NCI-H460 (cell line): ENCODE measurements around the gene RRP15. TPM values are rescaled to one million over a fixed set of nuclear protein-coding genes. Genes with fewer than 3 reads are reported as not detected.

Experiments used
- DNase-seq: peaks from one replicate; pipeline ENCODE4 v3.0.0-alpha.2; 2016; ENCODE audit warnings: low read depth; ENCODE audit errors: extremely low read depth
- total RNA-seq: library from RNA; depleted of rRNA; stranded (reverse); fragments of >200 nt; shearing (Covaris generic); gene quantifications from 2 replicates; pipeline ENCODE4 v1.2.3, GENCODE V29; 2014

Gene RRP15
- total RNA-seq, 1 experiment from 2014 or later: 15.6 TPM

GRCh38 chr1:218357211-218357892 is 72.3 kb downstream of the RRP15 start:
- DNase-seq: no peak

GRCh38 chr1:218357893-218358232 is 72.8 kb downstream of the RRP15 start:
- DNase-seq: no peak

GRCh38 chr1:218361298-218362065 is 76.4 kb downstream of the RRP15 start:
- peak; percentile 59 for DNase-seq

DNA sequence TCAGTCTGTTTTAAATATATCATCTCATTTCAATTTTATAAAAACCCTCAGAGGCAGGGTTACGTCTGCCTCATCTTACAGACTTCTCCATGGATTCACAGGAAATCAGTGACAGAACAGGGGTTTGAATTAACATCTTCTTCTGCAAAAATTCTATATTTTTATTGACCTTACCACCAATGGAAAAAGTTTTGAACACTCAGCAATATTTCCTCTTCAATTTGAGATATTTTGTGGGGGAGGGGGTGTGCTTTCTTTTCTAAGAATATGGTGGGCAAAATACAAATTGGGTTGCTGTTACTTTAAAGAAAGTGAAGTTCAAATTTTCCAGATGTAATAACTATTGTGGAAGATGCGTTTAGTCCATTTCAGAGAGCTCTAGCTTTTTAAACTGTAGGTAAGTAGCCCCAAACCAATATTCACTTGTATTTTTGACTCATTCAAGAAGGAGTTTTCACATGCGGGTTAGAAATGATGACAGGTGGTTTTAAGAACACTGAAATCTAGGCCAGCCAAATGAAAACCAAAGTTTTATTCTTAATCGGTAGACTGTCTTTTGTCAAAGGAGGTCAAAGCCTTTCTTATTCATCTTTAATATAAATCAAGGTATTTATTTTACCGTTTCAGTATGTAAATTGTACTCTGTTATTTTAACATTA is 77.5 kb downstream of the RRP15 start:
- no peak for DNase-seq

DNA sequence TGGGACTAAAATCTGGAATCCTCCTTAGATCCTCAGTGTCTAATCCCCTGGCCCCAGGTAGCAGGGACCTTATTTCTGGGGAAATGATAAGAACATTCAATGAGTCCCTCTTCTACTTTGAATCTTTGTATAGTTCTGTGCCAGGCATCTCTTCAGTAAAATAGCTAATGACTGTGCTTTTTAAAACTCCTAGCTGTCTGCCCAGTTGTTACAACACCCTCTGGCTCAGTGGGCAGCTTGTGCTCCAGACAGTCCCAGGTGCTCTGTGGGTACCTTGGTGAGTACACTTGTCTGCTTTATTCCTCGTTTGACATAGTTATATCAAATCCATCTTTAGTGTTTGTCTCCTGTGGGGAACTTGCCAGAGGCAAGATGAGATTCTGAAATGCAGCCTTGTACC is 78.0 kb downstream of the RRP15 start:
- DNase-seq: no peak

- DNase-seq: no peak
Measured at GRCh38 chr1:218364028-218364710, 79.1 kb downstream of the RRP15 start.

GRCh38 chr1:218365226-218365999 is 80.3 kb downstream of the RRP15 start:
- DNase-seq: no peak

DNA sequence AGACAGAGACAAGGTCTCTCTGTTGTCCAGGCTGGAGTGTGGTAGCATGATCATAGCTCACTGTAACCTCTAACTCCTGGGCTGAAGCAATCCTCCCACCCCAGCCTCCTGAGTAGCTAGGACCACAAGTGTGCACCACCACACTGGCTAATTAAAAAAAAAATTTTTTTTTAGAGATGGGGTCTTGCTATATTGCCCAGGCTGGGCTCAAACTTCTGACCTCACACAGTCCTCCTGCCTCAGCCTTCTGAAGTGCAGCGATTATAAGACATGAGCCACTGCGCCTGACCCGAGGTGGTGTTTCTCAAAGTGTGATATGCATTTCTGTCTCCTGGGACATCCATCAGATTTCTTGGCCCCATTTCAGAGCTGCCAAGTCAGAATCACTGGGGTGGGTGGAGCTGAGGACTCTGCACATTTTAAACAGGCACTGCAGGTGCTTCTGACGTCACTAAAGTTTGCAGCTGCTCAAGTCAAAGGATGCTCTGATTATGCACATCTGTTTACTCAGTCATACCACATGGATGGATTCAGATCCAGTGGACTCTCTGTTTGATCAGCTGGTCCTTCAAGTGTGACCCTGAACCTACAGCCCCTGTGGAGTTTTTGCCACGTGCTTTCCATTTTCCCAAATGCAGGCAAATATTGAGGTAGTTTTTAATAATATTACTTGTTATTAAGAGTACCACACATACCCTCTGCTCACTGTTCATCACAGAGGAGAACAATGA is 81.4 kb downstream of the RRP15 start:
- DNase-seq: peak; percentile 34

DNA sequence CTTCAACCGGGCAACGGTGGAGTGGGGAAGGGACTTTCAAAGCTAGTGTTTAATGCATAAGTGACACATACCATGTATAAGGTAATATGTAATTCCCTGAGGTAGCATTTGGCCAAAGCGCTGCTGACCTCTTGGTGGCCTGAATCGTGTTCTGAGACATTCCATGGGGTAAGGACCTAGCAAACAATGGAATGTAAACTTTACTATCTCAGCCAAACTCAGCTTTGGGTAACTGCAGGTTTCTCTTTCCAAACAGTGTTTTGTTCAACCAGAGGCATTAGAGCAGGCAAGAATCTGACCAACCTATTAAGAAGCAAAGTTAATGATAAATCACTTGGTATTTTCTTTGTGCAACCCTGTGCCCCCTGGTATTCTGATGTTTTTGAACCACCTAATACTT is 82.0 kb downstream of the RRP15 start:
- no peak for DNase-seq

DNA sequence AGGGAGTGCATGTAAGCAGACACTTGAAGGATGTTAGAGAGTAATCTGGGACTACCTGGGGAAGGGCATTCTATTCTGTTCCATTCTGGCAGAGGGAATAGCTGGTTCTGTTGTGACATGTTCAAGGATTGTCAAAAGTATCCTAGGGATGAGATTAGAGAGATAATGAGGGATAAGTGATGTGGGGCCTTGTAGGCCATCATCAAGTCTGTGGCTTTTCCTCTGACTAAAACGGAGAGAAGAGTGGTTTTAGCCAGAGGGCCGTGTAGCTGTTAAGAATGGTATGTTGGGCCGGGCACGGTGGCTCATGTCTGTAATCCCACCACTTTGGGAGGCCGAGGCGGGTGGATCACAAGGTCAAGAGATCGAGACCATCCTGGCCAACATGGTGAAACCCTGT is 83.6 kb downstream of the RRP15 start:
- DNase-seq: no peak

DNA sequence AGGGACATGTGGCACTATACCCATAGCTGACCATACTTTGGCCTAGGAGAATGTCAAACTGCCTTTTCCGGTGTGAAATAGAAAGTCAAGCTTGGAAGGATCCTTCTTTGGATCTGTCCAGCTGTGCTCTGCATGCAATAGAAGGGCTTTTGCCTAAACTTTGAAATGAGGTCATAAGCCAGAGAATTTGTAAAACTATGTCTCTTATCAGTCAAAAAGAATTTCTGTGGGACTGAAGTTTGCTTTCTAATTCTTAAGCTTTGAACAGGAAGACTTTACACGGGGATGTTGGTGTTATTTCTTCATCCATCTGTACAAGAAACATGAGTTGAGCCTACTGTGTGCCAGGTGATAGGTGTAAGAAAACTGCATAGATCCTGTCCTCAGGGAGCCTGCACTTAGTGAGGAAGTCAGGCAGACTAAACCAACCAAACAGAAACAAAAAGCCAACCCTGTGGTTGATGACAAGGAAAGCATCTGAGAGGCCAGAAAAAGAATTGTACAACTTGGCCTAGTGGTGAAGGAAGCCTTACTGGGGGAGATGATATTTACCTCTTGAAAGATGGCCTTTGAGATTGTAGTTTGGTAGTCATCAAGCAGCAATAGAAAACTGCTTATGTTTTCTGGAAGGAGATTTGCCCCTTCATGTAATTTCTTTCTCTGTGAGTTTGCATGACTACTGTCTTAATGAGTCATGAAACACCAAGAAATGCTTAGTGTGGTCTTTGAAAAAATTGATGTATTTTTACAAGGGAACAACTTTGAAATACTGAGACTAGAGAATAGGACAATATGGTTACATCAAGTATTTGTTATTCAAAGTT is 84.8 kb downstream of the RRP15 start:
- DNase-seq: no peak

DNA sequence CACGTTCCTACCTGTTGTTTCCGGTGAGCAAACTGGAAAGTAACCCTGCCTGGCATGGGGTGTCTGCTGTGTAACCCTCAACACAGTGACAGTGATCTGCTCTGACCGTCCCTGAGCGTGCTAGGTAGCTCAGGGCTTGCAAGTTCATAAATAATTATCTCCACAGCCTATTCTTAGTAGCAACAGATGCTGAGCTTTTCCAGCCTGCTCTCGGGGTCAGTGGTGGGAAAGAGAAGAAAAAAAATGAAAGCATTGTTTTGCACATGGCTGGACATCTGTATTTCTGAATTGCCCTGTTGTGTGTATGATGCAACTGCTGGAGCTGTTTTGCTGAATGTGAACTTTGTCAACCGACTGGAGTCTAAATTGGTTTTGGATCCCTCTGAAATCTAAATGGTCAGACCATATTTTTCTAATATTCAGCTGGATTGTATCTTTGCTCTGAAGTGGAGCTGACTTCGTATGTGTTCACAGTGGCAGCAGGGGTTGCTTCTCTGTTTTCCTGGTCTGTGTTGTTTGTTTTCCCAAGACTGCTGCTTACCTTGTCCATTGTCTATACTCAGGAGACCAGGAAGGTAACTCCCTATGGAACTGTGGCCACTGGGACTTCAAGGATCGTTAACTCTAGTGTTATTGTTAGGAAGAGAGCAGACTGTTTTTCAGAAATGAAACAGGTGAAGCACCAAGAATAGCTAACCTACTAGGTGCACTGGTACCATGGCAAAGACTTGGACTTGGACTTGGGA is 87.0 kb downstream of the RRP15 start:
- DNase-seq: no peak

DNA sequence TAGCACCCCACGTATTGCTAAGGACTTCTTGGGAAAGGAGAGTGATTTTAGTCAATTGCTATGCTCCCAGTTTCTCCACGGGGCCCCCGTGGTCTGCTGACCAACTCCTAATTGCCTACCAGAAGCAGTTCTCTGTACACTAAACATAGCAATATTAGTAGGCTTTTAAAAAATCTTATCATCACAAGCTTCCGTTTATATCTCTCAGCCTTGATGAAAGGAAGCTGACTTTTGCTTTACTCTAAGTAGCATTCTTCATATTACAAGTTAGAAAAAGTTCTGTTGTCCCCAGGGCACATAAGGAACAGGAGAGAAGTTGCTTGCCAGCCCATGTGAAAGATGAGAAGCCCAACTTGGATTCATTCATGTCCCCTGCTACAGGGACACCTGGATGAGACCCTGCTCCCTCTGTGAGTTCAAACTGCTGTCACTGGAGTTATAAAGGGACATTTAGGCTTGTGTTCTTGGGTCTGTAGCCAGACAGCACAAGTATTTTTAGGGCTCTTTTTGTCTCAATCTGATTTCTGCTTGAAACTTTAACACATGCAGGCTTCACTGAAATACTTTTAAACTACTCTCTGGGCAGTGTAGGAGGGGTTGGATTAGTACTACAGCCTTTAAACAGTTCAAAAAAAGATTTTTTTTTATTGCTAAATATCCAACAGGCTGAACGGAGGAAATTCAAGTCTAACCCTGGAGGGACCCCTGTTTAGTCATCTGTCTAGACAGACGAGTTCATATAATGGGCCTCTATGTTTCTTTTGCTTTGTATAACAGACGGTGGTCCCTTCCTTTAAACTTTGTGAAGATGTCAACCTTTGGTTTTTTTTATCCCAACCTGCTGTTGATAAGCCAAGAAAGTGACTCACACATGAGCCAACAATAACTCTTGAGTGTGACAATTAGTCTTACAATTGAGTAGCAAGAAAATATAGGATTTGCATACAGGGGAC is 89.6 kb downstream of the RRP15 start:
- DNase-seq: peak; percentile 43

DNA sequence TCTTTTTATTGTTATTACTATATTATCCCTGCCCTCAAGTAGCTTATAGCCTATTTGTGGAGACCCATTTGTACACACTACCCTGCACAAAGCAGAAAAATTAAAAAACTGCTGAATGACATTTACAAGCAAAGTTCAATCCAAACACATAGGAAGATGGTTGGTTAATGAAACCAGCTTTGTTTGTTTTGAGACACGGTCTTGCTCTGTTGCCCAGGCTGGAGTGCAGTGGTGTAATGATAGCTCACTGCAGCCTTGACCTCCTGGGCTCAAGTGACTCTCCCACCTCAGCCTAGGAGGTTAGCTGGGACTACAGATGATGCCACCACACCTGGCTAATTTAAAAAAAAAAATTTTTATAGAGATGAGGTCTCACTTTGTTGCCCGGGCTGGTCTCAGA is 91.6 kb downstream of the RRP15 start:
- no peak for DNase-seq

DNA sequence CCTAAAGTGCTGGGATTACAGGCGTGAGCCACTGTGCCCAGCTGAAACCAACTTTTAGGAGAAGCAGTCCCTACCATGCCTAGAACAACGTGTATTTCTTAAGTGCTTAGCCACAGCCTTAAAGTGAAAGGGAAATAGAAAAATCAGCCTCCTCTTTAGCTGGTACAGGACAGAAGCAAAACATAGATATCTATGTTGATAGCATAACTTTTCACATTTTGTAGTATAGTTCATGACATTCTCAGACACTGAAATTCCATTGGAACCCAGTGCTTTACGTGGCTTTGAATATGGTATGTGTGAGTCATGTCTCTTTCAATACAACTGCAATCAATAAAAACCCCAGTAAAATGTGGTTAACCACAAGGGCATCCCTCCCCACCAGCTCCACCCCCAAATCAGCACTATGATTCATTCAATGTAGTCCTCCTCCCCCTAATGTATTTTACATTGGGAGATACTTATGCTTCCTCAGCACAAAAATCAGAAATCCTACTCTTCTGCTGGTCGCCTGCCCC is 92.1 kb downstream of the RRP15 start:
- DNase-seq: peak; percentile 95

- DNase-seq: peak; percentile 90
Measured at GRCh38 chr1:218380125-218380977, 95.3 kb downstream of the RRP15 start.
